ENCODE measurements around the gene CBY1. TPM values are rescaled to one million over a fixed set of nuclear protein-coding genes. Genes with fewer than 3 reads are reported as not detected.
A peak's percentile ranks its signal among the peaks of the same experiment; 100 is the strongest.

CBY1 gene
- 13.7 TPM for total RNA-seq
- 10 to 100 TPM in 1 of 4 donors, 1 to 10 TPM in 3; 5.0 to 11.2 (median 8.1) TPM for polyA plus RNA-seq

DNA sequence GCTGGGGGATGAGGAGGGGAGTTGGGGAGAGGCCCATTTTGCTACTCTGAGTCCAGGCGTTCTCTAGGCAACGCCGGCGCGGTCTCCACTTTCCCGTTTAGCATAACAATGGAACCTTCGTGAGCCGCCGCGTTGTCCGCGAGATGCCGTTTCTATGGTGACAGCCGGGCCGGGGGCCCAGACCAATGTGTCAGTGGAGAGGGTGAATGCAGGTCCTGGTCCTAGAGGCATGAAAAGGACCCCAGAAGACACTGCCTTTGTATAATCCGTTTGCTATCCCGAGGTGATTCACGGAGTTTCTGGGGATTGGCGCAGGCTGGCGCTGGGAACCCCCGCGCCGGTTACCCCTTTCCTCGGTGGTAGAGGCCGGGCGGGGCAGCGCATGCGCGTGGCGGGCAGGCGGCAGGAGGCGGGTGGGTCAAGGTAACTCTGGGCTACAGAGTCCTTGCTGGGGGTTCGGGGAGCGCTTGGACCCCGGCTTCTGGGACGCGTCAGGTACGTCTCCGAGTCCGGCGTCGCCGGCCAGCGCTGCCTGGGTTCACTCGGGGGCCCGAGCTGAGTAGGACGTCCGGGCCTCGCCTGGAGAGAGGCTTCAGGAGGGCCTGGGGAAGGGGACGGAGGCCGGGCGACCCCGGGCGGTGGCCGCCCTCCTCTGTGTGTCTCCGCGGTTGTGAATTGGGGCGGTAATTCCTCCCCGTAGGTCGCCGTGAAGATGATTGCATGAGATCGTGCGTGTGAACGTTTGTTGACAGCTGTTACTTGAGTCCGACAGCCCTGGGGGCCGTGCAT is at the start of gene CBY1, which contains the start of gene FAM227A:
Gene CBY1 (plus strand): TSS at position 383 of the 789 bp plus-strand sequence. CDS start 11,417 bp downstream, outside the sequence.
Gene FAM227A (minus strand): TSS at position 137 of the 789 bp plus-strand sequence. CDS start 6,224 bp downstream, outside the sequence.
- Mint-ChIP-seq H3K4me3 (peak within 1 kb of the TSS; percentile 93 to 100 (median 96)), H3K4me1 (peaks cover 7 to 38% (median 17%) of the 10 kb centered on the region in 4 donors), H3K36me3 (no peaks in the 10 kb centered on the region)

DNA sequence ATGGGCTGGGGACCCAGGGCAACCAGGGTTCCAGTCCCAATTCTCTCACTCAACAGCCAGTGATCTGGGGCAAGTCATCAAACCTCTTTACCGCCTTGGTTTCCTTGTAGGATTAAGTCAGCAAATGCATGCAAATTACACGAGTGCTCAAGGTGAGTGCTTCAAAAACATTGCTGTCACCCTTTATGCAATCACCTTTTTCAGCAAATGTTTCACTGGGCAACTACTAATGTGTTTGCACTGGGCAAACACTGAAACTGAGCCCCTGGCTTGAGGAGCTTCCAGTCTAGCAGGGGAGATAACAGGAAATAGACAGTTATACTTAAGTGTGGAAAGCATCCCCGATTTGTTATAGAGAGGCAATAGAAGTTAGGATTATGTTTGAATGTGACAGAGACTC is 48.8 kb upstream of the CBY1 start:
- no peak overlapping the region for H3K27ac Mint-ChIP-seq
- no peaks in the 10 kb centered on the region for H3K4me1 ChIP-seq (ENCODE audit: control insufficient read depth, insufficient read depth, low read length, poor library complexity, severe bottlenecking)

More for the DNA sequence above, at the start of gene CBY1, which contains the start of gene FAM227A:
- Histone ChIP-seq H3K9me3 (ENCODE audit: control insufficient read depth in 2 of 2, low read length in 2 of 2) (no peaks in the 10 kb centered on the region), H3K4me3 (ENCODE audit: low read depth, low read length) (peak within 1 kb of the TSS; percentile 96), H3K27ac (ENCODE audit: insufficient read depth, low read length, poor library complexity, severe bottlenecking) (peak within 1 kb of the TSS; percentile 88), H3K4me1 (ENCODE audit: control insufficient read depth, insufficient read depth, low read length, poor library complexity, severe bottlenecking) (peaks cover 21% of the 10 kb centered on the region), H3K27me3 (ENCODE audit: control insufficient read depth, insufficient read depth, low read length) (no peaks in the 10 kb centered on the region), H3K36me3 (ENCODE audit: control insufficient read depth, insufficient read depth, low read length) (no peaks in the 10 kb centered on the region)
- ATAC-seq (ENCODE audit: low read depth in 2 of 2) (peak; percentile 76 to 79), DNase-seq (peak; percentile 79 to 86 (median 84))
- Mint-ChIP-seq H3K9me3 (no peaks in the 10 kb centered on the region), H3K27ac (peak within 1 kb of the TSS; percentile 95 to 96 (median 95)), H3K27me3 (peaks cover 4% of the 10 kb centered on the region)

DNA sequence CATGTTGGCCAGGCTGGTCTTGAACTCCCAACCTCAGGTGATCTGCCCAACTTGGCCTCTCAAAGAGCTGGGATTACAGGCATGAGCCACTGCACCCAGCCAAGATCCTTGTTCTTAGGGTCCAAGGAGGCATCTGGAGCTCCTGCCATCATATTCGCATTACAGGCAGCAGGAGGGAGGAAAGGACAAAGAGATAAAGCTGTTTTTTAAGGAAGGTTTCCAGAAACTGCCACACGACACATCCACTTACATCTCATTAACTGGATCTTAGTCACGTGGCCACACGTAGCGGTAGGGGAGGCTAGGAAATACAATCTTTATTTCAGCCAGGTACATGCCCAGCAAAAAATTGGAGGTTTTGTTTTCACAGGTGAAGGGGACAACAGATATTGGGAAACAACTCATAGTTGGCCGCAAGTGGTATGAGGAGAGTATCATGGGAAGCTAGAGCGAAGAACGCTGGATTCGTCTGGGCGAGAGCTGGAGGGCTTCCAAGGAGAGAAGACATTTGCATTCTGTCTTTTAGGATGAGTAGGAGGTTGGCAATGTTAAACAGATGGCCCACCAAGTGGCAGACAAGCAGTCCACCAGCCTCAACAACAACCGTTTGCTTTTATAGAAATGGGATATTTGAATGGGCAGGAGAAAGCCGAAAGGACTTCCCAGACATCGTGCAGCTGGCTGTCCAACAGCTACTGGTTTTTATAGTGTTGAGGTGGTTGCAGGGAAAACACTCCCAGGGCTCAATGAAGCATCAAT is 47.3 kb upstream of the CBY1 start:
- H3K4me1 ChIP-seq (ENCODE audit: control insufficient read depth, insufficient read depth, low read length, poor library complexity, severe bottlenecking) = no peaks in the 10 kb centered on the region
- no peak for DNase-seq
- Mint-ChIP-seq H3K27ac (no peak overlapping the region), H3K27me3 (no peaks in the 10 kb centered on the region), H3K9me3 (peaks cover 0 to 2% (median 0%) of the 10 kb centered on the region in 7 donors), H3K4me1 (no peaks in the 10 kb centered on the region), H3K36me3 (no peaks in the 10 kb centered on the region), H3K4me3 (no peak overlapping the region)
- no peak overlapping the region for H3K27ac ChIP-seq (ENCODE audit: insufficient read depth, low read length, poor library complexity, severe bottlenecking)
- no peaks in the 10 kb centered on the region for H3K27me3 ChIP-seq (ENCODE audit: control insufficient read depth, insufficient read depth, low read length)
- H3K36me3 ChIP-seq (ENCODE audit: control insufficient read depth, insufficient read depth, low read length) = no peaks in the 10 kb centered on the region
- H3K4me3 ChIP-seq (ENCODE audit: low read depth, low read length) = no peak overlapping the region
- ATAC-seq (ENCODE audit: low read depth in 2 of 2) = no peak
- no peaks in the 10 kb centered on the region for H3K9me3 ChIP-seq (ENCODE audit: control insufficient read depth in 2 of 2, low read length in 2 of 2)

More for the DNA sequence above, 48.8 kb upstream of the CBY1 start:
- H3K36me3 Mint-ChIP-seq = no peaks in the 10 kb centered on the region
- Histone ChIP-seq H3K9me3 (ENCODE audit: control insufficient read depth in 2 of 2, low read length in 2 of 2) (no peaks in the 10 kb centered on the region), H3K4me3 (ENCODE audit: low read depth, low read length) (no peak overlapping the region), H3K27ac (ENCODE audit: insufficient read depth, low read length, poor library complexity, severe bottlenecking) (no peak overlapping the region), H3K36me3 (ENCODE audit: control insufficient read depth, insufficient read depth, low read length) (no peaks in the 10 kb centered on the region), H3K27me3 (ENCODE audit: control insufficient read depth, insufficient read depth, low read length) (no peaks in the 10 kb centered on the region)
- no peaks in the 10 kb centered on the region for H3K4me1 Mint-ChIP-seq
- no peak overlapping the region for H3K4me3 Mint-ChIP-seq
- H3K27me3 Mint-ChIP-seq = no peaks in the 10 kb centered on the region
- DNase-seq (no peak), ATAC-seq (ENCODE audit: low read depth in 2 of 2) (no peak)
- peaks cover 0 to 2% (median 0%) of the 10 kb centered on the region in 7 donors for H3K9me3 Mint-ChIP-seq

- Mint-ChIP-seq H3K27ac (no peak overlapping the region), H3K36me3 (no peaks in the 10 kb centered on the region), H3K4me3 (no peak overlapping the region), H3K27me3 (no peaks in the 10 kb centered on the region), H3K4me1 (no peaks in the 10 kb centered on the region), H3K9me3 (peaks cover 0 to 2% (median 0%) of the 10 kb centered on the region in 7 donors)
- H3K36me3 ChIP-seq (ENCODE audit: control insufficient read depth, insufficient read depth, low read length) = no peaks in the 10 kb centered on the region
- H3K4me3 ChIP-seq (ENCODE audit: low read depth, low read length) = no peak overlapping the region
- H3K4me1 ChIP-seq (ENCODE audit: control insufficient read depth, insufficient read depth, low read length, poor library complexity, severe bottlenecking) = no peaks in the 10 kb centered on the region
- H3K9me3 ChIP-seq (ENCODE audit: control insufficient read depth in 2 of 2, low read length in 2 of 2) = no peaks in the 10 kb centered on the region
- no peaks in the 10 kb centered on the region for H3K27me3 ChIP-seq (ENCODE audit: control insufficient read depth, insufficient read depth, low read length)
- DNase-seq (no peak), ATAC-seq (ENCODE audit: low read depth in 2 of 2) (no peak)
- H3K27ac ChIP-seq (ENCODE audit: insufficient read depth, low read length, poor library complexity, severe bottlenecking) = no peak overlapping the region
These were observed 46.2 kb upstream of the CBY1 start for GRCh38 chr22:38610234-38610633.

DNA sequence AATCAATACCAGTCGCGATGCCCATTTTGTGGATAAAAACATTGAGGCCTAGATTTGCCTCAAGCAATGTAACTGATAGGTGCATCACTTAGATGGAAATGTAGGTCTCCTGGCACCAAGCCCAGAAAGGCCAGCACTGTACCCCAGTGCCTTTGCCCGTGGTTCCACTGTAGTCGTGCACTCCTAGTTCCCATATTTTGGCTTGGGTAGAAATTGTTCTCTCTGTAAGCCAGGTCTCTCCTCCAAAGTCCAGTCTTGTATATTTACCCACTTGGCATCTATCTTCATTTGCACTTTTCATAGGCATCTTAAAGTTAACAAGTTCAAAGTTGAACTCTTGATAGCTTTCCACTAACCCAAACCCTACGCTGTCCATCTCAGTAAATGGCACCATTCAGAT is 44.9 kb upstream of the CBY1 start:
- no peaks in the 10 kb centered on the region for H3K36me3 Mint-ChIP-seq
- H3K4me3 Mint-ChIP-seq = no peak overlapping the region
- Histone ChIP-seq H3K27me3 (ENCODE audit: control insufficient read depth, insufficient read depth, low read length) (no peaks in the 10 kb centered on the region), H3K4me3 (ENCODE audit: low read depth, low read length) (no peak overlapping the region), H3K4me1 (ENCODE audit: control insufficient read depth, insufficient read depth, low read length, poor library complexity, severe bottlenecking) (no peaks in the 10 kb centered on the region), H3K36me3 (ENCODE audit: control insufficient read depth, insufficient read depth, low read length) (no peaks in the 10 kb centered on the region), H3K27ac (ENCODE audit: insufficient read depth, low read length, poor library complexity, severe bottlenecking) (no peak overlapping the region), H3K9me3 (ENCODE audit: control insufficient read depth in 2 of 2, low read length in 2 of 2) (no peaks in the 10 kb centered on the region)
- DNase-seq = no peak
- H3K4me1 Mint-ChIP-seq = peaks cover 0 to 2% (median 0%) of the 10 kb centered on the region in 4 donors
- no peak for ATAC-seq (ENCODE audit: low read depth in 2 of 2)
- peak overlapping the region in 1 of 3 donors; percentile 40 for H3K27ac Mint-ChIP-seq
- H3K9me3 Mint-ChIP-seq = peaks cover 0 to 2% (median 0%) of the 10 kb centered on the region in 7 donors
- H3K27me3 Mint-ChIP-seq = peaks cover 6% of the 10 kb centered on the region

DNA sequence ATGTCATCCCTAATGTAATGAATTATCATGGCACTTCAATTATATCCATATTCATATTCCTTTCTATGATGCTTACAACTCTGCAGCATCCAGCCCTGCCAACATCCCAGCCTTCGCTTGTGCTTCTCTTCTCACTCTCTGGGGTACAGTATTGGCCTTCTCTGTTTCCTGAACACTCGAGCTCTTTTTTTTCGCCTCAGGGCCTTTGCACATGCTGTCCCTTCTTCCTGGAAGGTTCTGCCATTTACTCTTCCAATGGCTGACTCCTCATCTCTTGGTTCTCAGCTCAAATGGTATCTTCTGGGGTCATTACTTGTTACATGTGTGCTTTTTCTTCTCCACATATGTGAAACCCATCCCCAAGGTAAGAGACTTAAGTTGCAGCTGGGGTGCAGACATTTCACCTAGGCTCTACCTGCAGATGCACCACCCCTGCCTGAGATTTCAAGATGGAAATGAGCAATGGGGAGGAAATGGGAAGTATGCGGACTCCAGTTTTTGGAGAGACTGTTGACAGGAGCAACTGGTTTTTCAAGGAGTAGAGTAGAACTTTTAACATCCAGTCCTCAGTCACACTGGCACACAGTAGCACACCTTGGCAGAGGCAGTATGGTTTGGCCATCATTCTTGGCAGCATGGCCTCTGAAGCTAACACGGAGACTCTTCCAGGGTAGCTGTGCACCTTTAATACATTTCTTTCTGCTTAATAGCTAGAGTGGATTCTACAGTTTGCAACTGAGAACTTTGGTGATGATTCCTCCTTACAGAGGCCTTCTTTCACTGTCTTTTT is 44.0 kb upstream of the CBY1 start:
- Histone ChIP-seq H3K36me3 (ENCODE audit: control insufficient read depth, insufficient read depth, low read length) (no peaks in the 10 kb centered on the region), H3K27ac (ENCODE audit: insufficient read depth, low read length, poor library complexity, severe bottlenecking) (no peak overlapping the region), H3K9me3 (ENCODE audit: control insufficient read depth in 2 of 2, low read length in 2 of 2) (no peaks in the 10 kb centered on the region), H3K4me3 (ENCODE audit: low read depth, low read length) (no peak overlapping the region), H3K4me1 (ENCODE audit: control insufficient read depth, insufficient read depth, low read length, poor library complexity, severe bottlenecking) (no peaks in the 10 kb centered on the region), H3K27me3 (ENCODE audit: control insufficient read depth, insufficient read depth, low read length) (no peaks in the 10 kb centered on the region)
- Mint-ChIP-seq H3K27me3 (peaks cover 11% of the 10 kb centered on the region), H3K4me1 (peaks cover 0 to 2% (median 0%) of the 10 kb centered on the region in 4 donors), H3K4me3 (peak overlapping the region in 1 of 4 donors; percentile 2), H3K9me3 (peaks cover 0 to 5% (median 0%) of the 10 kb centered on the region in 7 donors), H3K27ac (no peak overlapping the region), H3K36me3 (no peaks in the 10 kb centered on the region)
- ATAC-seq (ENCODE audit: low read depth in 2 of 2) (no peak), DNase-seq (no peak)

DNA sequence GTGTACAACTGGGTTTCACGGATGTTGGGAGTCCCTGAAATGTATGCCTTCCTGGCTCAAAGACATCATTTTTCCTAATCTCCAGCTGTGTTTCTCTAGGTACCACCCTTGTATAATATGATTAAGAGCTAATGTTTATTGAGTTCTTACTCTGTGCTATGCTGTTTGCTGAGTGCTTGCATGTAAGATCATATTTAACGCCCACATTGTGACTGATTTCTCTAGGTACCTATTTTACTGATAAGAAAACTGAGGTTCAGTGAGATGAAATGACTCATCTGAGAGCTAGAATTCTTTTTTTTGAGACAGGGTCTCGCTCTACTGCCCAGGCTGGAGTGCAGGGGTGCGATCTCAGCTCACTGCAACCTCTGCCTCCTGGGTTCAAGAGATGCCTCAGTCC is 42.9 kb upstream of the CBY1 start:
- DNase-seq = no peak
- peaks cover 14% of the 10 kb centered on the region for H3K27me3 Mint-ChIP-seq
- H3K4me1 Mint-ChIP-seq = peaks cover 0 to 2% (median 0%) of the 10 kb centered on the region in 4 donors
- no peak overlapping the region for H3K27ac Mint-ChIP-seq
- H3K4me3 ChIP-seq (ENCODE audit: low read depth, low read length) = no peak overlapping the region
- H3K4me1 ChIP-seq (ENCODE audit: control insufficient read depth, insufficient read depth, low read length, poor library complexity, severe bottlenecking) = no peaks in the 10 kb centered on the region
- peaks cover 8 to 10% of the 10 kb centered on the region in 2 experiments for H3K9me3 ChIP-seq (ENCODE audit: control insufficient read depth in 2 of 2, low read length in 2 of 2)
- no peak overlapping the region for H3K27ac ChIP-seq (ENCODE audit: insufficient read depth, low read length, poor library complexity, severe bottlenecking)
- H3K9me3 Mint-ChIP-seq = peaks cover 0 to 16% (median 4%) of the 10 kb centered on the region in 7 donors
- ATAC-seq (ENCODE audit: low read depth in 2 of 2) = no peak
- H3K36me3 ChIP-seq (ENCODE audit: control insufficient read depth, insufficient read depth, low read length) = no peaks in the 10 kb centered on the region
- no peaks in the 10 kb centered on the region for H3K36me3 Mint-ChIP-seq
- no peak overlapping the region for H3K4me3 Mint-ChIP-seq
- H3K27me3 ChIP-seq (ENCODE audit: control insufficient read depth, insufficient read depth, low read length) = peaks cover 2% of the 10 kb centered on the region
